HepG2 (cell line): ENCODE results near the gene NOTCH3. TPM values are rescaled to one million over a fixed set of nuclear protein-coding genes. Genes with fewer than 3 reads are reported as not detected.
A peak's percentile ranks its signal among the peaks of the same experiment; 100 is the strongest.

Experiments
- AGO1 ChIP-seq: fragments of 200-400 bp; formaldehyde crosslinking; IDR thresholded peaks from 2 replicates; pipeline ENCODE4 v1.6.1; 2017; ENCODE audit warnings: mild to moderate bottlenecking, low read depth, low read length, moderate library complexity; ENCODE audit not compliant: poor library complexity, severe bottlenecking
- ATF3 ChIP-seq: sonication (generic); formaldehyde crosslinking; IDR thresholded peaks from 2 replicates; pipeline ENCODE4 v1.4.0; 2020; ENCODE audit warnings: missing genetic modification reagents
- BHLHE40 ChIP-seq: IDR thresholded peaks from 2 replicates; pipeline ENCODE4 v1.6.1; 2011; ENCODE audit warnings: low read length, improper control_type of control experiment
- CENPX ChIP-seq: sonication (generic); formaldehyde crosslinking; IDR thresholded peaks from 2 replicates; pipeline ENCODE4 v1.9.0; 2021; ENCODE audit warnings: mild to moderate bottlenecking, missing genetic modification reagents, moderate library complexity
- EED ChIP-seq: sonication (generic); formaldehyde crosslinking; IDR thresholded peaks from 2 replicates; pipeline ENCODE4 v1.5.0; 2020; ENCODE audit warnings: mild to moderate bottlenecking, missing genetic modification reagents
- GLMP ChIP-seq: sonication (generic); formaldehyde crosslinking; IDR thresholded peaks from 2 replicates; pipeline ENCODE4 v1.9.0; 2021; ENCODE audit warnings: missing genetic modification reagents, mild to moderate bottlenecking, borderline replicate concordance
- IRF1 ChIP-seq: sonication (generic); formaldehyde crosslinking; IDR thresholded peaks from 2 replicates; pipeline ENCODE4 v1.4.0; 2020; ENCODE audit warnings: low read depth, mild to moderate bottlenecking, missing genetic modification reagents
- KAT8 ChIP-seq: IDR thresholded peaks from 2 replicates; pipeline ENCODE4 v1.6.1; 2016; ENCODE audit warnings: missing genetic modification reagents, missing compliant biosample characterization
- MEIS2 ChIP-seq: sonication (generic); formaldehyde crosslinking; IDR thresholded peaks from 2 replicates; pipeline ENCODE4 v1.9.0; 2021; ENCODE audit warnings: mild to moderate bottlenecking, missing genetic modification reagents
- NR2C2 ChIP-seq: sonication (generic); formaldehyde crosslinking; IDR thresholded peaks from 2 replicates; pipeline ENCODE4 v1.4.0; 2020; ENCODE audit warnings: missing genetic modification reagents, mild to moderate bottlenecking, moderate library complexity, borderline replicate concordance
- PRDM10 ChIP-seq: sonication (generic); formaldehyde crosslinking; IDR thresholded peaks from 2 replicates; pipeline ENCODE4 v1.4.0; 2020; ENCODE audit warnings: low read depth, missing genetic modification reagents
- TBX2 ChIP-seq: sonication (generic); formaldehyde crosslinking; IDR thresholded peaks from 2 replicates; pipeline ENCODE4 v1.5.0; 2020; ENCODE audit warnings: missing genetic modification reagents, mild to moderate bottlenecking, borderline replicate concordance
- TBX3 ChIP-seq: fragments of 450-650 bp; IDR thresholded peaks from 2 replicates; pipeline ENCODE4 v1.6.1; 2017; ENCODE audit warnings: antibody characterized with exemption, mild to moderate bottlenecking, inconsistent platforms, borderline replicate concordance
- TRAFD1 ChIP-seq: sonication (generic); formaldehyde crosslinking; IDR thresholded peaks from 2 replicates; pipeline ENCODE4 v1.5.1; 2020; ENCODE audit warnings: missing genetic modification reagents, mild to moderate bottlenecking, borderline replicate concordance
- ZFAT ChIP-seq: sonication (generic); formaldehyde crosslinking; conservative IDR thresholded peaks from 2 replicates; pipeline ENCODE4 v1.8.1; 2023; ENCODE audit warnings: missing genetic modification reagents, inconsistent platforms
- ZNF543 ChIP-seq: sonication (generic); formaldehyde crosslinking; IDR thresholded peaks from 2 replicates; pipeline ENCODE4 v1.4.0; 2020; ENCODE audit warnings: mild to moderate bottlenecking, missing genetic modification reagents
- ZNF629 ChIP-seq: sonication (generic); formaldehyde crosslinking; conservative IDR thresholded peaks from 2 replicates; pipeline ENCODE4 v1.5.0; 2020; ENCODE audit warnings: missing genetic modification reagents
- ZNF678 ChIP-seq: sonication (generic); formaldehyde crosslinking; IDR thresholded peaks from 2 replicates; pipeline ENCODE4 v1.4.0; 2020; ENCODE audit warnings: mild to moderate bottlenecking, missing genetic modification reagents
- polyA plus RNA-seq, 8 experiments: library from polyadenylated mRNA; depleted of rRNA in 3 of 8; stranded (reverse) in 7 of 8; unstranded in 1 of 8; fragments of >200 nt; fragmentation: Illumina TruSeq in 4 of 8; extraction: Trizol in 4 of 8; gene quantifications; 2 replicates each; pipeline versions ENCODE4 v1.2.1 to v1.2.3, GENCODE V29; 2011 to 2016; ENCODE audit warnings: low read depth in 4 of 8, missing spikeins in 1 of 8, mixed read lengths in 1 of 8; ENCODE audit not compliant: insufficient read depth in 1 of 8
- total RNA-seq, 5 experiments: library from RNA; depleted of rRNA; stranded (reverse); fragments of >200 nt; fragmentation: Illumina TruSeq; extraction: Trizol; gene quantifications; 2 replicates each; pipeline ENCODE4 v1.2.3, GENCODE V29; 2016; ENCODE audit warnings: low read depth in 1 of 5

Gene NOTCH3
- total and polyA plus RNA-seq, 2 of the 13 experiments (the other 11 are each of a cell fraction or from before 2014, with no cell fraction given), result 0.09 to 0.28 TPM

- TF ChIP-seq MEIS2 (CRISPR knock-in tag), result peak; percentile 78; the same call in 1 of the 2 replicates
- peak; percentile 81 for TF ChIP-seq TBX2 (CRISPR knock-in tag)
- peak; percentile 71; the same call in 1 of the 2 replicates for TF ChIP-seq KAT8 (CRISPR knock-in tag)
- TF ChIP-seq TRAFD1, result peak; percentile 91
- peak; percentile 90 for TF ChIP-seq NR2C2 (CRISPR knock-in tag)
- TF ChIP-seq IRF1 (CRISPR knock-in tag), result no peak
- peak; percentile 26; the same call in 1 of the 2 replicates for TF ChIP-seq TBX3
- no peak for TF ChIP-seq ZFAT (CRISPR knock-in tag)
- no peak; the same call in 1 of the 2 replicates for TF ChIP-seq ATF3
- no peak for TF ChIP-seq PRDM10 (CRISPR knock-in tag)
- no peak for TF ChIP-seq GLMP (CRISPR knock-in tag)
- TF ChIP-seq EED (CRISPR knock-in tag), result no peak
- TF ChIP-seq BHLHE40, result peak; percentile 97
- peak; percentile 35; the same call in 1 of the 2 replicates for TF ChIP-seq ZNF543
- no peak for TF ChIP-seq AGO1
- no peak for TF ChIP-seq ZNF629 (CRISPR knock-in tag)
- no peak for TF ChIP-seq CENPX (CRISPR knock-in tag)
- no peak for TF ChIP-seq ZNF678
Measured at GRCh38 chr19:15125232-15126067, 75.3 kb downstream of the NOTCH3 start (continued).
